HG02840 (cell line): ENCODE data around the gene ORMDL3.

Source experiments
- ATAC-seq: cut with Tn5 transposase; IDR thresholded peaks from one replicate; pipeline ENCODE4 v1.9.1; 2021; ENCODE audit warnings: mild to moderate bottlenecking, moderate library complexity, moderate number of reproducible peaks; ENCODE audit not compliant: unreplicated experiment, low FRiP score

ORMDL3 gene

GRCh38 chr17:39927101-39927928 lies at the start of gene ORMDL3, which contains the start of gene LRRC3C:
ORMDL3 (minus strand) TSS chr17:39927601; CDS start chr17:39924203, 3,398 bp downstream.
LRRC3C (plus strand) TSS chr17:39927732; CDS start chr17:39941524, 13,792 bp downstream.
- ATAC-seq = peak; percentile 69

GRCh38 chr17:39975801-39976200 lies 48.4 kb upstream of the ORMDL3 start:
- ATAC-seq = no peak

GRCh38 chr17:39974433-39974832 lies 47.0 kb upstream of the ORMDL3 start:
- no peak for ATAC-seq

- no peak for ATAC-seq
These were observed 46.1 kb upstream of the ORMDL3 start for GRCh38 chr17:39973496-39973895.

- no peak for ATAC-seq
These were observed 44.9 kb upstream of the ORMDL3 start for GRCh38 chr17:39972271-39972670.

GRCh38 chr17:39971076-39971603 lies 43.7 kb upstream of the ORMDL3 start:
- no peak for ATAC-seq

GRCh38 chr17:39970157-39970692 lies 42.8 kb upstream of the ORMDL3 start:
- ATAC-seq = no peak

GRCh38 chr17:39969375-39969774 lies 42.0 kb upstream of the ORMDL3 start:
- ATAC-seq = no peak

GRCh38 chr17:39968761-39969160 lies 41.4 kb upstream of the ORMDL3 start:
- ATAC-seq = no peak

- ATAC-seq = no peak
These were observed 39.4 kb upstream of the ORMDL3 start for GRCh38 chr17:39966771-39967170.

GRCh38 chr17:39965017-39965699 lies 37.8 kb upstream of the ORMDL3 start:
- ATAC-seq = no peak

- ATAC-seq = no peak
These were observed 36.4 kb upstream of the ORMDL3 start for GRCh38 chr17:39963829-39964228.

GRCh38 chr17:39962642-39963220 lies 35.3 kb upstream of the ORMDL3 start, which contains the start of gene GSDMA:
GSDMA (plus strand) TSS chr17:39963004; CDS start chr17:39965688, 2,684 bp downstream.
- ATAC-seq = no peak

GRCh38 chr17:39960524-39961041 lies 33.2 kb upstream of the ORMDL3 start:
- no peak for ATAC-seq

GRCh38 chr17:39955726-39956225 lies 28.4 kb upstream of the ORMDL3 start:
- ATAC-seq = no peak

- no peak for ATAC-seq
These were observed 27.5 kb upstream of the ORMDL3 start for GRCh38 chr17:39954876-39955275.

- no peak for ATAC-seq
These were observed 26.1 kb upstream of the ORMDL3 start for GRCh38 chr17:39953471-39953888.

- ATAC-seq = peak; percentile 63
These were observed 25.5 kb upstream of the ORMDL3 start for GRCh38 chr17:39952680-39953470.

GRCh38 chr17:39951924-39952679 lies 24.7 kb upstream of the ORMDL3 start:
- ATAC-seq = peak; percentile 7
